NCI-H128 (cell line): ENCODE results near the gene TMEM252.

Experiments
- DNase-seq: peaks from one replicate; lab custom pipeline; 2025; ENCODE audit not compliant: unreplicated experiment; lab: John Stamatoyannopoulos, UW

The TMEM252 gene

DNA sequence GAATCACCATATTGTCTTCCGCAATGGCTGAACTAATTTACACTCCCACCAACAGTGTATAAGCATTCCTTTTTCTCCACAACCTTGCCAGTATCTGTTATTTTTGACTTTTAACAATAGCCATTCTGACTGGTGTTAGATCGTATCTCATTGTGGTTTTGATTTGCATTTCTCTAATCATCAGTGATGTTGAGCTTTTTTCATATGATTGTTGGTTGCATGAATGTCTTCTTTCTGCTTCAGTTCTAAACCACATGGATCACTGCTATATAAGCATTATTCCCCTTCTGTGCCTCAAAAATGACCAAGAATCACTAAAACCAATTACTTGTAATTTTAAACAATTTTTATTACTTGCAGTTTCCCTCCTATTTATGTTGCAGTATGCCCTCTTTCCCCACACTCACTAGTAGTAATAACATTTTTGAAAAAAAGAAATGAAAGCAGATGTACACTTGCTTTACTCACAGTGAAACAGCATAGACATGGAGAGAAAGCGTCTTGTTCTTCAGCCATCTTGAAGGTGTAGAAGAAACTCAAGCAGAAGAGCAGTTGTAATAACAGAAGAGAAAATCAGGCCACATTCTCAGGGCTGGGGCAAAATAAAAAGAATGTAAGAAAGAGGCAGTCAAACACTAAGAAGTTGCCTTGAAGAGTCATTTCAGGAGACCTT, 4.5 kb upstream of the TMEM252 start:
- no peak for DNase-seq

DNA sequence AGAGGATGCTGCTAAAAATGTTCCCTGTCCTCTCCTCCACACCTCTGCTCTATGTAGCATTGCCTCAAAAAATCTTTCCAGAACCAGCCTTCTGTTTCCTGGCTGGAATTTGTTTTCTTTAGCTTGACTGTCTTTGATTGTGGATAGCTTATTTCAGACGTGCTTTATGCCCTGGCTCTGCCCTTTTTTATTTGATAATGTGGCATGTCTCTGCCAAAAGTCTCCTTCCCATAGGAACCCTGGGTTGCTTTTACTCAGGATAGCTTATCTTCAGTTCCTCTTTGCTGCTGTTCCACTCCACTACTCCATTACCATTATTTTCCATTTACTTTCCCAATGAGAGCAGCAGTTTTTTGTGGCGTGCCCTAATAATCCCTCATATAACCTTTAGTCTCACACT, 885 bp upstream of the TMEM252 start:
- no peak for DNase-seq

DNA sequence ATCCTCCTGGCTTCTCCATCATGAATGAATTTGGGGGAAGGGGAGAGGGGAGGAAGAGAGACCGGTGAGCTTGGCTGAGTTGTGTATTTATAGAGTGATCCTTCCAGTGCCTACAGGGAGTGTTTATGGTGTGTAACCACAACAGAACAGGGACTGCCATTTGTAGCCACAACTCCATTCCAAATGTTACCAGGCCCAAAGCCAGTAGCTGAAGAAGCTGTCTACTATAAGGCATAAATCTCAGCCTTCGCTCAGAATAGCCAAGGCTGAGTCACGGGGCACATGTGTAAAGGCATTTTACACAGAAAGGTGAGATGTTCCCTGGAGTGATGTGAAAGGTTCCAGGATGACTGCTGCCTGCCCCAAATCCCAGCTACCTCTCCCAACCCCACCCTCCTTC, 2.5 kb downstream of the TMEM252 start:
- no peak for DNase-seq

DNA sequence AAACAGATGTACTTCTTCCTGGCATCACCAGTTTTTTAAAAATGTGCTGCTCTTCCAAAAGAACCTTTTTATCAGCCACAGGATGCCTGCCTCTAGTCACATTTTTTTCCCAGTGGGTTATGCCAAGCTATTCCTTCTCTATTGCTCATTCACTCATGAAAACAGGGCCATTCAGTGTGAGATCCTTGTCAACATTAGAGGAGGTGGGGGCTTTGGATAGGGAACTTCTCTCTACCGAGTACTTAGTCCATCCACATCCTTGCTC, 3.1 kb downstream of the TMEM252 start:
- no peak for DNase-seq

DNA sequence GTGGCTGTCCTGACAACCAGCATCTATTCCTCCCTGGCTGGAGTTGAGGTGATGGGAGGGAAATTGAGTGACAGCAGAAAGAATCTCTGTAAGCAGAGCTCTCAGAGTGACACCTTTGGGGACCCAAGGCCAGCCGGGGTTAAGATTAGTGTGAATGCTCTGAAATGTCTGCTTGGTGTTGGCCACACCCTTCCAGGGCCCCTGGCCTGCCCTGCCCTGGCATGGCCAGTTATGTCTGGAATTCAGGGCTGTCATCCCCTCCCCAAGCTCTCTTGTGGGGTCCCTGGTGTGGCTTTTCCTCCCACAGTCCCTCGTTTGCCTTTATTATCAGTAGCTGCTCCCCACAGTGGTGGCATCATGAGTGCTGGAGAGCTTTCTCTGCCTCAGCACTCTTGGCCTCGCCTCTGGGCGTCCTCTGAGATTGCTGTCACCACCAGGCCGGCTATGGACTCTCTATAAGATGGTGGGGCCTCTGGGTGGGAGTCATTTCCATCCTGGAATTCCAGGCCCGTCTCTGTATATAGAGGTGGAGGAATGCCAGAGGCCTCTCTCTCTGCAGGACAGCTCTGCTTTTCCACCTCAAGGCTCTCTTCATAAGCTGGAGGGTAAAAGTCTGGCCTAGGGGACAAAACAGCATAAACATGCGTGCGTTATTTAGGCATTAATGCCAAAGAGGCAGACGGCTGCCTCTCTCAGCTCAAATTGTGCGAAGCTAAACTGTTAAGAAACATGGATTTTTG, 3.6 kb downstream of the TMEM252 start:
- DNase-seq = no peak

DNA sequence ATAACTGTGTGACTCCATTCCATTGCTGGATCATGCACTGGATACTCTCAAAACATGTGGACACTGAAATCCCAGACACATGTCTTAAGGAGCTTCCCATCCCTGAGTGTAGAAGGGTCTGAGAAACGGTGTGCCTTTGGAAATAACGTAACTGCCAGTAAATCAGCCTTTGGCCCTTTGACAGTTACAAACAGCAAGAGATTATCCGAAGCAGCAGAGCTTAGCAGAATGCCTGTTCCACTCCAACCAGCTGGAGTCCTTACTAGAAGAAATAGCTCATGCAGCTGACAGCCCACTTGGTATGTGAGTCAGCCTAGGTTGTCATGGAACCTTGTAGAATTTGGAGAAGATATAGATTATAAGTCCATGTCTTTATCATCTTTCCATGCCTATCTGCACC, 7.0 kb downstream of the TMEM252 start:
- no peak for DNase-seq

DNA sequence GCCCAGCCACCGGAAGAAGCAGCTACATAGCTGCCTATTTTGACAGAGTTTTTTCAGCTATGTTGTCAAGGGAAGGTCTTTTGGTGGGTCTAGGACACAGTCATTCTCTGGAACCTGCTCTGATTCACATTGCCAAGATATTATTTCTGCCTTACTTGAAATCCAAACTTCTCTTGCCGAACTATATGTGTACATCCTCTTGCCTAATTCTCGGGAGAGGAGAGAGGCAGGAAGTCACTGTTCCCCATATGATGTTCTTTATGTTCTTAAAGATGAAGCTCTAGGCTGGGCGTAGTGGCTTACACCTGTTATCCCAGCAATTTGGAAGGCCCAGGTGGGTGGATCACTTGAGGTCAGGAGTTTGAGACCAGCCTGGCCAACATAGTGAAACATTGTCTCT, 8.6 kb downstream of the TMEM252 start:
- no peak for DNase-seq

DNA sequence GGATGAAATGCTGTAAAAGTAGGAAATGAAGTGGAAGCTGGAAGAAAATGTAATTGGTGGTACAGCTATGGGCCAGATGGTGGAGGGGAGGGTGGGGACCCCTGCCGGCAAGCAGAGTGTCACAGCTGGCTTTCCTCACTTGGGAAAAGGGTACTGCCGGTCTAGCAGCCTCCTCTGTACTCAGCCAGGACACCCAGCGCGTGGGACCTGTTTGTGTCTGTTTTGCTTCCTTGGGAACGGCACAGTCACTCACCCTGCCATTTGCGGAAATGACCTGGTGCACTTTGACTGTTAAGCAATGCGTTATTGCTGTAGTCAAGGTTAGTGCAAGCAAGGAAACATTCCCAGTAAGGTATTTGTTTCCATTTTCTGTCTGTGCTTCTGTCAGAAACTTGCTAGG, 10.1 kb downstream of the TMEM252 start:
- DNase-seq = no peak

DNA sequence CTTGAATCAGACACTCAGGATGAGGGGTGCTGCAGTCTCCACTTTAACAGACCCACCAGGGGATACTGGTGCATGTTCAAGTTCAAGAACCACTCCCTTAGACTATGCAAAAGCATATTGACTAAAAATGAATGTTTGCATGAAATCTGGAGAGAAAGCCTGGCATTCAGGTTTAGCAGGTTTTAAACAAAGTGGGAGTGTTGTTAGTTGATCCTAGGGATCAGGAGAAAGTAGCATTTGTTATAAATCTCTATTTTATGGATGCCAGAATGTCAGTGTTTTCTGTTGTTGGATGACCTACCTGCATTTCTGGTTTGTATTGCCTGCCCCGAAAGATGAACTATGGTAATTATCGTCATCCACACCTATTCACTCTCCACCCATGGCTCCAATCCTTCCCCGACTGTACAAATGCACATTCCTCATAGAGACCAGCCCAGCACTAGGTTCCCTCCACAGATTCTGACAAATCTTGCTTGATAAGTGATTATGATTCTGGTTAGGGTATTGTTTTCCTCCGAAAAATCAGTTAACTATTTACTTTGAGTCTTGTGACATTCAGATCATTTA, 17.2 kb downstream of the TMEM252 start:
- no peak for DNase-seq

DNA sequence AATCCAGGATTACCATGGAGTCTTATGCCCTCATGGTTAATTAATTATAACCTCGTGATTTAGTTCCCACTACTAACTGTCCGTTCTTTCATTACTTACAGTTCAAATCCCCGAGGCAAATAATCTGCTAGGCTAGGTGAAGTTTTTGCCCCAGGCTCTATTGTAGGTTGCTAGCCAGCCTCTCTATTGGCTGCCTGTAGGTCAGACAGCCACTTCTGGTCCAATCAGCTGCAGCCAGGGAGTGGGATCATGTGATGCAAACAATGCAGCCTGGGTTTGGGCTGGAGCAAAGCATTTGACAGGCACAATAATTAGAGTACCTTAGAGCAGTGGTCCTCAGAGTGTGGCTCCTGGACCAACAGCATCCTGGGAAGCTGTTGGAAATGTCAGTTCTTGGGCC, 17.7 kb downstream of the TMEM252 start:
- no peak for DNase-seq

DNA sequence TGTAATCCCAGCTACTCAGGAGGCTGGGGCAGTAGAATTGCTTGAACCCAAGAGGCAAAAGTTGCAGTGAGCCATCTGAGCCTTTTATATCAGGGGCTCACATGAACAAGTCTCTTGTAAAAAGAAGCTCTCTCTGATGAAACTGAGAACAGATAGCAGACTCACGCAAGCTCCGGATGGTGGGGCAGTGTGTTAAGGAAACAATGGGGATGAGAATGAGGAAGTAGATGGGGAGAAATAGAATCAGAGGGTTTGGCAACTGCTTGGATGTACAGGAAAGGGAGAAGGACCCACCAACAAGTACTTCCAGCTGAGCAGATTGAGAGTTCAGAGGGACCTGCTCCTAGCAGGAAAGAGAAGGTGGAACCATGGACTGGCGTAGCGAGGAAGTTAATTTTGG, 18.6 kb downstream of the TMEM252 start:
- DNase-seq = no peak

DNA sequence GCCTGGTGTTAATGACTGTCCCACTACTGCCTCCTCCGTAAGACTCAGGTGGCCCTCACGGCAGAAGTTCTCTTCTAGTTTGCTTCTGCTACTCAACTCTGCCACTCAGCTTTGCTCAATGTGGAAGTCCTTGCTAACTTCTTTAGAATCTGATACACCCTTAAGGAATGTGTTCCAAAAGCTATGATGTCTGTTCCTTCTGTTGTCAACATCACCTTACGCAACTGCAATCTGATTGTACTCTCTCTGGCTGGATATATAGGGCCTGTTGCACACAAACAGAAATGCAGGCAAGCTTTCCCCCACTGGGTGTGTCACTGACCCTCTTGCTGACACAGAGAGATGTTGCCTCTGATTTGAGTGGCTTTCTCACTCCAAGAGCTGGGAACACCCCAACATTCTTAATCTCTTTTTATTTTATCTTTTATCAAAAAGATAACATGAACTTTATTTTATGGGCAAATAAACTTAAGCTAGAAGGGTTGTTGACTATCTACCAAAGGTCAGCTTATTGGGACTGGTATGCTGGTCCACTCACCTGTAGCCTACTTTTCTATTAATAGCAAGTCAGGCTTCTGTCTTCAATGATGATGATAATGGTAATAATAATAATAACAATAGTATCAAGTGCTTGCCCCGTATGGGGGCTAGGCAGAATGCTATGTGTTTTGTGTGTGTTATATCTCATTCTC, 25.2 kb downstream of the TMEM252 start:
- DNase-seq = no peak

DNA sequence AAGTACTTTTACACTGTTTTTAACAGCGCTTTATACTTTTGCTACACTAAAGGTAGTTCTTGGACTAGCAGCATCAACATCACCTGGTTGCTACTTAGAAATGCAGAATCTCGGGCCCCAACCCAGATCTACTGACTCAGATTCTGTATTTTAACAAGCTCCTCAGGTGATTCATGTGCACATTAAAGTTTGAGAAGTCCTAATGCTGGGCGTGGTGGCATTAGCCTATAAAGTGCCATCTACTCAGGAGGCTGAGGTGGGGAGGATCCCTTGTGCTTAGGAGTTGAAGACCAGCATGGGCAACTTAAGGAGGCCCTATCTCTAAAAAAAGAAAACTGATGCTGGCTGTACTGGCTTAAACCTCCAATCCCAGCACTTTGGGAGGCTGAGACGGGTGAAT, 26.7 kb downstream of the TMEM252 start:
- no peak for DNase-seq

DNA sequence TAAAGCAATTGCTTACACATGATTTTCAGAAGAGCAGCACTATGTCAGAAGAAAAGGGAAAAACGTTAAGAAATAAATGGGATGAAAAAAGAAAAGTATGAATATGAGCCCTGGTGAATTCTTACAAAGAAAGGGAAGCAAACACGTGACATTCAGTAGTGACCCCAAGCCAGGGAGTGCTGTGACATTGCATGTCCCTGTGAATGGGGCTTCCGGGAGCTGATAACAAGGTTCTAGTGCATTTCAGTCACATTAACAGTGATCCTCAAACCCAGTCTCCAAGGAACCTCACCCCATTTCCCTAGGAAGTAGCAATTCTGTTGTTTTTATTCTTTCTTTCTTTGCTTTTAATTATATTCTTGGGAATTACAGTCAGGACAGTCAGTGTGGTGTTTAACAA, 27.3 kb downstream of the TMEM252 start:
- no peak for DNase-seq

DNA sequence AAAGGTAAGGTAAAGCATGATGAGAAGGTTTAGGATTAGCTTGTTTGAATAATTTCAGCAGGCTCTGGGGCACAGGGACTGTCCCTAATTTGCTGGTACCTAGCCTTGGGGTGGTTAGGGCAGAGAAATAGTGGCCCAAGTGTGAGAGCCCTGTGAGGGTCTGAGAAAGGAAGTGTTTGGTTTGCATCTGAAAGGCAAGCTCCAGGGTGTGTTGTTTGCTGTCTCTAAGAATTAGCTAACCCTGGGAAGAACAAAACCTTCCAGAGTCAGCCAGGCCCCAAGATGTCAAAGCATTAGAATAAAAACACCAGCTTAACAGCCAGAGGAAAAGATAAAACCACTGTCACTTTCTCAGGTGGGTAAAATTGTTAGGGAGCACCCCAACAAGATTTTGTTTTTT, 31.0 kb downstream of the TMEM252 start:
- DNase-seq = no peak

DNA sequence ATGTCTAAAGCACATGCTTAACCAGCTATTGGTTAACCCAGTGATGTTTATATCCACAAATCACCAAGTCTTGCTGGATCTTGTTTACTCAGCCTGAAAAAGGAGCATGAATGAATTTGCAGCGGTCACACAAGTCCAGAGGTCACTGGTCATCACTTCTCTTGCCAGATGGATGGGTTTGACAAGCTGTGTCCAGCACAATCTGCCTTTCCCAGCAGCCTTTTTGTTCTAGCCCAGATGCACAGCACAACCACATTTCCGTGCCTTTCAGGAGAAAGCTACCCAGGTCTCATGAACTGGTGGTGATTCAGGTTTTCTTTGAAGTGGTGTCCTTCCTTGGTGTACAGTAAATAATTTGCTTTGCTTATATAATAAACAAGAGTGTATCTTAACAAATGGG, 32.1 kb downstream of the TMEM252 start:
- DNase-seq = no peak

DNA sequence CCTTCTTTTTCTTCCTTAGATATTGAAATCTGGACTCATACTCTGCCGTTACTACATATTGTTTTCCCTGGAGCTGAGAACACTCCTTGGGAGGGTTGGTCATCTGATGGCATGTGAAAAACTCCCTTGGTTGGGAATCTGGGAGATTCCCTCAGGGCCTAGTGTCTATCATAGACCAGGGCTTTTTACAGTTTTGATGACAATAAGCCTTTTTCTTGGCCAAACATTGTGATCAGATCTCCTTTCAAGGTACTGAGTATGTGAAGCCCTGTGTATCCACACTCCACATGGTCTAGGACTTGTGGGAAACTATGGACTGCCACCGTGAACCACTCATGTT, 32.9 kb downstream of the TMEM252 start:
- DNase-seq = no peak

DNA sequence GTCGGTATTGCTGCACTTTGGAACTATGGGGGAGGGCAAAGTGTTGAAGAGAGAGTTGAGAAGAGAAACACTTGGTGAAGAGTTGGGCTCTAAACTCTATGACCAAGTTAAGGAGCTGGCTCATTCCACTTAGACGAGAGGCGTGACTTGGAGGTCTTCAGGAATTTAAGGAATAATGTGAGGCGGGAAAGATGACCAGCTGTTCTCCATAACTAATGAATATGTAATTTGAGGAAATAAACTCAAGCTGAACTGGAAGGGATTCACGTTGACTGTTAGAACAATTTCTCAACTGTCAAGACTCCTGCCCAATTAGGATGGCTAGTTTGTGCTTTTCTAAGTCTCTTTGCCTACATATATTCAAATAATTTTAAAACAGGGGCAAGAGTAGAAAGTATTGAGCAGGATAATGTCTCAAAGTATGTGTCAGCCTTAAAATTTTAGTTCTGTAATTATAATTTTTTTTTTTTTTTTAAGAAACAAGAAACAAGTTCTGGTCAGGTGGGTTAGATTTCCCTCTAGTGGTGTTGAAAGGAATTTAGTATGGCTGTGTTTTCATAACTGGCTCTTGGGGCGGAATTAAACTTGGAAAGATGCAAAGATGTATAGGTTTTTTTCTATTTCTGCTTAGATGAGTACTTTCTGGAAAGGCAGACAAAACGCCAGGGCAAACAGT, 33.4 kb downstream of the TMEM252 start:
- no peak for DNase-seq

DNA sequence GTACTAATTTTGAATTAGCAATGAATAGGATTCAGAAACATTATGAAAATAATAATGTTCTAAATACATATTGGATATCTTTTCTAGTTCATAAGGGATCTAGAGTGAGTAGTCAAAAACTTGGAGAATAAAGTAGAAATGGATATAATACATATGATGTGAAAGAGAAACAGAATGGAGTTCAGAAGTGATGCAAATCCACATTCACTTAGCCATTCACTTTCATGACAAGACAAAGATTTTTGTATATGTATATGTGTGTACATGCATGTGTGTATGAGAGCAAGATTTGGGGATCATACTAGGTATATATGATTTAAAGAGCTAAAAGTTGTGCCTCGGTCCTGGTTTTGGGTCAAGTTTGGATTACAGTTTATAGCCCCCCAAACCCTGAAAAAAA, 34.1 kb downstream of the TMEM252 start:
- no peak for DNase-seq

DNA sequence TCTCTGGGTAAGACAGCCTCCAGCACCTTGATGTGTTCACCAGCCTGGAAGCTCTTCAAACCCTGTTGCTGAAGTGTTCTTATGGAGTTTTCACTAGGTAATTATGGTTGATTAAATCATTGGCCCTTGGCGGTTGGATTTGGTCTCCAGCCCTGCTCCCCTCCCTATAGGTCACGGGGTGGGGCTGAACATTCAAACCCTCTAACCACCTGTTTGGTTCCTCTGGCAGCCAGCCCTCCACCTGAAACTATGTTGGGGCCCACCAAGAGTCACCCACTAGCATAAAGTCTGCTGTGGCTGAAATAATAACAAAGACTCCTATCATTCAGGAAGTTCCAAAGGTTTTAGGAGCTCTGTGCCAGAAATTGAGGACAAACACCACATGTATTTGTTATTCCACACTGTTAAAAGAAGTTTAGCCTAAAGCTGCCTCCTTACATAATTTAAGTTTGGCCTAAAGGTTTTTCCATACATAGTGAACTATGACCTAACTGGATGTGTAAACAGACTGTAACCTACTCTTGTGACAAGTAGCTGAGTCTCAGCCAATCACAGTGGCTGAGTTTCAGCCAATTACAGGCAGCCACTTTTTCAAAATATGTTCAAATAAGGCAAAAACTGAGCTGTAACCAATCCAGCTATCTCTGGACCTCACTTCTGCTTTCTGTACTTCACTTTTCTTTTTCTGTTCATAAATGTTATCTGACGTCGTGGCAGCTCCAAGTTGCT, 34.8 kb downstream of the TMEM252 start:
- no peak for DNase-seq

DNA sequence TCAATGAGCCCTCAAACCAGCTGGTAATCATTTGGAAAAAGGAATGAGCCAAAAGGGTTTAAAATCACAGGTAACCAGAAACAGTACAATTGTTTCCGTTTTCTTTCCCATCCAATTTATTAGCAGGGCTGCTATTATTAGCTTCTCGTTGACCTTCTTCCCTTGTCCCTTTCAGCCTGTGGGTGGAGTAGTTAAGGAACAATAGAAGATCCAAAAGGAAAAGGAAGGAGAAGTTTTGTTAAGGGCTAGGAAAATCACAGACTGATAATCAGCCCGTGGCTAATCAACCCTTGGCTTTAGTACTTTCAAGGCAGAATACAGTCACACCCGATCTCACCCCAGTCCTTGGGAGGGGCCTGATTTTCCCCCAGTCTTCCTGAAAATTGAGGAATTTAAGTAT, 38.4 kb downstream of the TMEM252 start:
- DNase-seq = no peak
